A673 (cell line): ENCODE measurements around the gene GOT2. TPM values are rescaled to one million over a fixed set of nuclear protein-coding genes. Genes with fewer than 3 reads are reported as not detected.
"Not testable (repeated sequence)": the region's sequence is repeated elsewhere in the genome, so short reads cannot be mapped to it uniquely, and the experiment has no call there.

Experiments
- Bru-seq: library from RNA; stranded (reverse); fragments of 400-500 nt; gene quantifications from one replicate; lab custom pipeline; 2021; lab: Mats Ljungman, UMichigan
- BruChase-seq, 2 experiments: library from RNA; stranded (reverse); fragments of 400-500 nt; gene quantifications; one replicate each; lab custom pipeline; 2021; lab: Mats Ljungman, UMichigan
- BruUV-seq: library from RNA; stranded (reverse); fragments of 400-500 nt; replicated peaks from 2 replicates; lab custom pipeline; 2021; lab: Mats Ljungman, UMichigan
- CTCF ChIA-PET: fragments of 300-600 bp; sonication (Branson Sonifier 250); formaldehyde crosslinking; loops from one replicate; lab custom pipeline; 2022; ENCODE audit warnings: antibody characterized with exemption; lab: Charles Lee
- POLR2A ChIA-PET: fragments of 300-600 bp; sonication (Branson Sonifier 250); formaldehyde crosslinking; loops from one replicate; lab custom pipeline; 2022; ENCODE audit warnings: antibody characterized with exemption; ENCODE audit not compliant: low non-redundant PET; lab: Charles Lee
- DNase-seq: peaks from one replicate; pipeline ENCODE4 v3.0.0-alpha.2; 2015; ENCODE audit warnings: low spot score
- H3K27ac ChIP-seq: fragments of 200-600 bp; sonication (generic); 2 replicates; pipeline ENCODE4 v1.5.1; 2016; ENCODE audit warnings: mixed run types, low read depth, mild to moderate bottlenecking, mixed read lengths, antibody characterized with exemption, low read length; ENCODE audit not compliant: poor library complexity, severe bottlenecking
- H3K27me3 ChIP-seq: fragments of 200-600 bp; sonication (generic); replicated peaks from 2 replicates; pipeline ENCODE4 v1.6.1; 2017; ENCODE audit warnings: mixed run types, low read depth, mild to moderate bottlenecking, mixed read lengths, antibody characterized with exemption, low read length; ENCODE audit not compliant: insufficient read depth, poor library complexity
- H3K36me3 ChIP-seq: fragments of 200-600 bp; sonication (generic); 2 replicates; pipeline ENCODE4 v1.6.1; 2016; ENCODE audit warnings: mixed run types, mild to moderate bottlenecking, mixed read lengths, antibody characterized with exemption, low read length; ENCODE audit not compliant: insufficient read depth, poor library complexity, severe bottlenecking
- H3K4me1 ChIP-seq: fragments of 200-600 bp; sonication (generic); 2 replicates; pipeline ENCODE4 v1.6.1; 2017; ENCODE audit warnings: mixed run types, mild to moderate bottlenecking, mixed read lengths, antibody characterized with exemption, low read length; ENCODE audit not compliant: insufficient read depth, poor library complexity, severe bottlenecking
- H3K4me3 ChIP-seq: fragments of 200-600 bp; sonication (generic); 2 replicates; pipeline ENCODE4 v1.5.1; 2016; ENCODE audit warnings: low read depth, mixed run types, mild to moderate bottlenecking, mixed read lengths, low read length; ENCODE audit not compliant: poor library complexity, severe bottlenecking
- H3K9me3 ChIP-seq: fragments of 200-600 bp; sonication (generic); 2 replicates; pipeline ENCODE4 v1.6.1; 2016; ENCODE audit warnings: mixed run types, low read depth, mild to moderate bottlenecking, mixed read lengths, antibody characterized with exemption, low read length; ENCODE audit not compliant: poor library complexity, severe bottlenecking
- EZH2 ChIP-seq: fragments of 200-600 bp; sonication (generic); IDR thresholded peaks from 2 replicates; pipeline ENCODE4 v1.6.1; 2017; ENCODE audit warnings: borderline replicate concordance, low read depth, mild to moderate bottlenecking, mixed read lengths, antibody characterized with exemption, low read length; ENCODE audit not compliant: poor library complexity, severe bottlenecking
- intact Hi-C: fragments of 100-400 bp; cut with micrococcal nuclease; formaldehyde crosslinking; loops from one replicate; pipeline ENCODE4 v1.10.0; 2022; ENCODE audit not compliant: unreplicated experiment
- long read RNA-seq: library from polyadenylated mRNA; stranded (forward); transcript quantifications from one replicate; pipeline ENCODE4 v2.0.0, GENCODE V29; 2022
- total RNA-seq: library from RNA; stranded (reverse); gene quantifications from 2 replicates; pipeline ENCODE4 v1.2.3, GENCODE V29; 2021
- TF ChIP-seq, protein P1 (sequence below): fragments of 300-800, 200-600 bp; sonication (generic); conservative IDR thresholded peaks from 2 replicates; pipeline ENCODE4 v1.5.1; 2017; ENCODE audit warnings: low read depth, mild to moderate bottlenecking, antibody characterized with exemption, low read length, moderate library complexity, mixed read lengths

Gene GOT2
- 115 and 123 TPM in 2 replicates for total RNA-seq
- Bru-seq, nascent RNA = percentile 77 among the genes with signal in this experiment
- percentile 72 among the genes with signal in this experiment for BruChase-seq, experiment 1, labeled RNA remaining after a 2-hour chase
- percentile 85 among the genes with signal in this experiment for BruChase-seq, experiment 2, labeled RNA remaining after a 6-hour chase
- long read RNA-seq, transcript GOT2-201 (10 exons, 2,462 nt) = major isoform, 190 of 219 reads
- long read RNA-seq, partial matches to known transcripts = 24 of 219 reads
- long read RNA-seq, other reads (novel, unspliced or antisense) = 5 of 219 reads

DNA sequence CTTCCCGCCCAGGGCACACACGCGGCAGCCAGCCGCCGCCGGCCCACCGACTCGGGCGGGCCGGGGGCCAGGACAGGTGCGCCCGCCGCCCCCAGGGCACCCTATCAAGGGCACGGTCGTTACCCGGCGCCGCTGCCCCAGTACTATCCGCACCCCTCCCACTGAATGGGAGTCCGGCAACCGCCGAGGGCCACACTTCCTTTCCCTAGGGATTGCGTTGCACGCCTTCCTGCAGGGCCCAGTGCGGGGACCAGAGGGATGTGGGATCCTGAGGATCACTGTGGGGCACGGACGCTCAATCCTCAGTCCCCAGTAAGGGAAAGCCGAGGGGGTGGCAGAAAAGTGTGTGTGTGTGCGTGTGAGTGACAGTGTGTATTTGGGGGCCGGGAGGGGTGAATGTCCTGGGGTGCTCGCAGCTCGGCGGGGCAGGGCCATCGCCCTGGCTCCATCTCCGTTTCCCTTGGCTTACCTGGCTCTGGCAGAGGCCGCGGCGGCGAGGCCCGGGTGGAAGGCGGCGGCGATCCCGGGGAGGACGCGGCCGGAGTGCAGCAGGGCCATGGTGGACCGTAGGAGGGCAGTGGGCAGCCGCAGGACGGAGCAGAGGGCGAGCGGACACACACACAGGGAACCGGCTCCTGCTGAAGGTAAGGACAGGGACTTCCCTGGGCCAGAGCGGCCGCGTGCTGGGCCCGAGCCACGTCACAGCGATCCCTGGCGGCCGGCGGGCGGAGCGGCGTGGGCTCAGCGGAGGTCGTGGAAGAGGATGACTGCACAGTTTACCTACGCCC, at the start of gene GOT2:
Gene GOT2, minus strand, starts transcription at position 646 of the 788 bp plus-strand sequence. Its CDS starts 88 bp downstream, at position 558.
- Histone ChIP-seq H3K27me3 (no peaks in the 10 kb centered on the region), H3K27ac (peak within 1 kb of the TSS; percentile 70), H3K36me3 (no peaks in the 10 kb centered on the region), H3K4me1 (peaks cover 5% of the 10 kb centered on the region), H3K9me3 (no peaks in the 10 kb centered on the region), H3K4me3 (peak within 1 kb of the TSS; percentile 76)
- intact Hi-C loops = no loop called here
- no TSS peak for BruUV-seq
- DNase-seq = peak; percentile 91
- ChIA-PET CTCF (no interaction called here), POLR2A (no interaction called here)
- TF ChIP-seq, protein P1, sequence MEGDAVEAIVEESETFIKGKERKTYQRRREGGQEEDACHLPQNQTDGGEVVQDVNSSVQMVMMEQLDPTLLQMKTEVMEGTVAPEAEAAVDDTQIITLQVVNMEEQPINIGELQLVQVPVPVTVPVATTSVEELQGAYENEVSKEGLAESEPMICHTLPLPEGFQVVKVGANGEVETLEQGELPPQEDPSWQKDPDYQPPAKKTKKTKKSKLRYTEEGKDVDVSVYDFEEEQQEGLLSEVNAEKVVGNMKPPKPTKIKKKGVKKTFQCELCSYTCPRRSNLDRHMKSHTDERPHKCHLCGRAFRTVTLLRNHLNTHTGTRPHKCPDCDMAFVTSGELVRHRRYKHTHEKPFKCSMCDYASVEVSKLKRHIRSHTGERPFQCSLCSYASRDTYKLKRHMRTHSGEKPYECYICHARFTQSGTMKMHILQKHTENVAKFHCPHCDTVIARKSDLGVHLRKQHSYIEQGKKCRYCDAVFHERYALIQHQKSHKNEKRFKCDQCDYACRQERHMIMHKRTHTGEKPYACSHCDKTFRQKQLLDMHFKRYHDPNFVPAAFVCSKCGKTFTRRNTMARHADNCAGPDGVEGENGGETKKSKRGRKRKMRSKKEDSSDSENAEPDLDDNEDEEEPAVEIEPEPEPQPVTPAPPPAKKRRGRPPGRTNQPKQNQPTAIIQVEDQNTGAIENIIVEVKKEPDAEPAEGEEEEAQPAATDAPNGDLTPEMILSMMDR = peak; percentile 98
- TF ChIP-seq EZH2 = no peak

GRCh38 chr16:58779291-58779690, 45.2 kb upstream of the GOT2 start:
- H3K4me3 ChIP-seq, H3K4me1 ChIP-seq, H3K36me3 ChIP-seq, H3K27ac ChIP-seq, BruUV-seq, POLR2A ChIA-PET, H3K27me3 ChIP-seq, intact Hi-C loops, CTCF ChIA-PET, DNase-seq, H3K9me3 ChIP-seq: not testable (repeated sequence)

GRCh38 chr16:58773870-58774269, 39.8 kb upstream of the GOT2 start:
- Histone ChIP-seq H3K27me3 (no peaks in the 10 kb centered on the region), H3K36me3 (no peaks in the 10 kb centered on the region), H3K4me3 (no peak overlapping the region), H3K9me3 (no peaks in the 10 kb centered on the region), H3K27ac (no peak overlapping the region), H3K4me1 (no peaks in the 10 kb centered on the region)
- ChIA-PET CTCF (no interaction called here), POLR2A (no interaction called here)
- no peak for DNase-seq
- TF ChIP-seq EZH2 = no peak
- TF ChIP-seq, protein P1 = no peak
- intact Hi-C loops = no loop called here
- no TSS peak for BruUV-seq
